H1 (cell line): Measurements from ENCODE around the gene HIP1. TPM values are rescaled to one million over a fixed set of nuclear protein-coding genes. Genes with fewer than 3 reads are reported as not detected.

Source experiments
- CTCF ChIA-PET: fragments of 300-600 bp; sonication (Branson Sonifier 250); formaldehyde crosslinking; loops from one replicate; lab custom pipeline; 2021; ENCODE audit not compliant: partially characterized antibody; lab: Charles Lee
- POLR2A ChIA-PET: fragments of 300-600 bp; sonication (Branson Sonifier 250); formaldehyde crosslinking; loops from one replicate; lab custom pipeline; 2021; ENCODE audit warnings: inconsistent platforms; ENCODE audit not compliant: partially characterized antibody; lab: Charles Lee
- DNase-seq, 2 experiments: peaks; one replicate each; pipeline versions ENCODE4 v3.0.0 to v3.0.0-alpha.2; 2010 to 2022; ENCODE audit warnings: low spot score in 2 of 2, low read depth in 1 of 2, mixed read lengths in 1 of 2
- FAIRE-seq: peaks from 2 replicates; lab custom pipeline; 2011; peaks lifted over from hg19 to GRCh38; lab: Jason Lieb, UNC
- H2AFZ ChIP-seq: 2 replicates; pipeline ENCODE4 v1.8.1; 2012; ENCODE audit warnings: low read length, inconsistent platforms
- H2AK5ac ChIP-seq: 2 replicates; pipeline ENCODE4 v1.6.1; 2013; ENCODE audit warnings: low read depth, low read length
- H2BK120ac ChIP-seq: replicated peaks from 2 replicates; pipeline ENCODE3; 2013; ENCODE audit warnings: low read depth, low read length, inconsistent platforms
- H2BK12ac ChIP-seq: 2 replicates; pipeline ENCODE4 v1.6.1; 2013; ENCODE audit warnings: low read depth, low read length
- H2BK15ac ChIP-seq: 2 replicates; pipeline ENCODE4 v1.6.1; 2013; ENCODE audit warnings: low read length
- H2BK20ac ChIP-seq: 2 replicates; pipeline ENCODE4 v1.6.1; 2013; ENCODE audit warnings: low read length
- H2BK5ac ChIP-seq: 2 replicates; pipeline ENCODE4 v1.6.1; 2013; ENCODE audit warnings: low read depth, low read length
- H3K14ac ChIP-seq: 2 replicates; pipeline ENCODE4 v1.6.1; 2013; ENCODE audit warnings: inconsistent platforms; ENCODE audit not compliant: insufficient read length
- H3K18ac ChIP-seq: 2 replicates; pipeline ENCODE4 v1.6.1; 2013; ENCODE audit warnings: low read length; ENCODE audit errors: extremely low read depth
- H3K23ac ChIP-seq: 2 replicates; pipeline ENCODE4 v1.6.1; 2013; ENCODE audit warnings: inconsistent platforms; ENCODE audit not compliant: insufficient read length
- H3K23me2 ChIP-seq: 2 replicates; pipeline ENCODE4 v1.6.1; 2013; ENCODE audit warnings: low read depth, low read length
- H3K27ac ChIP-seq: 2 replicates; pipeline ENCODE4 v1.6.1; 2011; ENCODE audit warnings: low read depth, low read length, inconsistent platforms
- H3K27me3 ChIP-seq, 4 experiments: replicated peaks in 1 of 4; 1 replicate in 1 of 4; 2 replicates in 3 of 4; pipeline versions ENCODE4 v1.6.1 to v1.8.1; 2011 to 2013; ENCODE audit warnings: low read length in 3 of 4, mild to moderate bottlenecking in 3 of 4, inconsistent platforms in 2 of 4, mixed read lengths in 2 of 4, moderate library complexity in 1 of 4; ENCODE audit not compliant: control insufficient read depth in 3 of 4, insufficient read depth in 3 of 4; ENCODE audit errors: extremely low read depth in 1 of 4
- H3K36me3 ChIP-seq, 4 experiments: 2 replicates each; pipeline versions ENCODE4 v1.6.1 to v1.8.1; 2011 to 2013; ENCODE audit warnings: mild to moderate bottlenecking in 4 of 4, low read length in 3 of 4, moderate library complexity in 2 of 4, control low read depth in 1 of 4, inconsistent platforms in 1 of 4; ENCODE audit not compliant: insufficient read depth in 4 of 4, control insufficient read depth in 2 of 4
- H3K4ac ChIP-seq: replicated peaks from 2 replicates; pipeline ENCODE3; 2013; ENCODE audit warnings: low read length, low read depth, mixed read lengths, inconsistent platforms; ENCODE audit not compliant: insufficient read length
- H3K4me1 ChIP-seq, 4 experiments: replicated peaks in 1 of 4; 1 replicate in 1 of 4; 2 replicates in 3 of 4; pipeline versions ENCODE4 v1.6.1 to v1.8.1; 2011 to 2013; ENCODE audit warnings: low read length in 3 of 4, inconsistent platforms in 2 of 4, mixed read lengths in 1 of 4; ENCODE audit not compliant: insufficient read depth in 4 of 4, control insufficient read depth in 3 of 4
- H3K4me2 ChIP-seq, 2 experiments: 2 replicates each; pipeline versions ENCODE4 v1.6.1 to v1.8.1; 2011 to 2013; ENCODE audit warnings: low read depth in 2 of 2, low read length in 2 of 2, control low read depth in 1 of 2, inconsistent platforms in 1 of 2, mild to moderate bottlenecking in 1 of 2; ENCODE audit not compliant: insufficient read depth in 1 of 2
- H3K4me3 ChIP-seq, 4 experiments: fragments of 200-600, 300-600 bp in 1 of 4; sonication (generic), shearing (Covaris generic), sonication (Bioruptor Twin) in 1 of 4; 2 replicates each; pipeline versions ENCODE4 v1.5.1 to v1.8.1; 2011 to 2016; ENCODE audit warnings: low read length in 4 of 4, low read depth in 3 of 4, control low read depth in 2 of 4, inconsistent platforms in 2 of 4, mild to moderate bottlenecking in 2 of 4, mixed read lengths in 1 of 4, moderate library complexity in 1 of 4; ENCODE audit not compliant: insufficient read depth in 2 of 4; ENCODE audit errors: extremely low read depth in 1 of 4
- H3K56ac ChIP-seq: replicated peaks from 2 replicates; pipeline ENCODE3; 2013; ENCODE audit warnings: low read depth, mild to moderate bottlenecking, mixed read lengths, low read length, inconsistent platforms; ENCODE audit not compliant: insufficient read length
- H3K79me1 ChIP-seq: 2 replicates; pipeline ENCODE4 v1.6.1; 2013; ENCODE audit warnings: low read depth, low read length, control low read depth
- H3K79me2 ChIP-seq, 2 experiments: 2 replicates each; pipeline versions ENCODE4 v1.6.1 to v1.8.1; 2012 to 2013; ENCODE audit warnings: low read length in 2 of 2, mild to moderate bottlenecking in 2 of 2, inconsistent platforms in 1 of 2; ENCODE audit not compliant: insufficient read depth in 2 of 2, control insufficient read depth in 1 of 2
- H3K9ac ChIP-seq, 4 experiments: replicated peaks in 1 of 4; 1 replicate in 1 of 4; 2 replicates in 3 of 4; pipeline versions ENCODE4 v1.6.1 to v1.8.1; 2011 to 2013; ENCODE audit warnings: low read depth in 3 of 4, low read length in 3 of 4, control low read depth in 2 of 4, mild to moderate bottlenecking in 2 of 4, moderate library complexity in 2 of 4, inconsistent platforms in 1 of 4; ENCODE audit errors: extremely low read depth in 1 of 4
- H3K9me3 ChIP-seq, 2 experiments: 2 replicates each; pipeline versions ENCODE4 v1.6.1 to v1.8.1; 2012 to 2013; ENCODE audit warnings: mild to moderate bottlenecking in 2 of 2, moderate library complexity in 2 of 2, control low read depth in 1 of 2, inconsistent platforms in 1 of 2, low read depth in 1 of 2, low read length in 1 of 2, mixed read lengths in 1 of 2; ENCODE audit not compliant: insufficient read depth in 2 of 2
- H4K20me1 ChIP-seq, 2 experiments: replicated peaks in 1 of 2; 2 replicates each; pipeline versions ENCODE3 to v1.8.1; 2011 to 2013; ENCODE audit warnings: inconsistent platforms in 2 of 2, low read length in 2 of 2, mild to moderate bottlenecking in 1 of 2; ENCODE audit not compliant: insufficient read depth in 2 of 2, control insufficient read depth in 1 of 2
- H4K5ac ChIP-seq: 2 replicates; pipeline ENCODE4 v1.6.1; 2013; ENCODE audit warnings: low read length, low read depth, mixed read lengths, inconsistent platforms; ENCODE audit not compliant: insufficient read length
- H4K8ac ChIP-seq: 2 replicates; pipeline ENCODE4 v1.8.0; 2013; ENCODE audit warnings: mild to moderate bottlenecking, moderate library complexity, low read length, inconsistent platforms; ENCODE audit not compliant: insufficient read depth; ENCODE audit errors: extremely low read depth
- H4K91ac ChIP-seq: replicated peaks from 2 replicates; pipeline ENCODE3; 2013; ENCODE audit warnings: low read length, mixed read lengths, inconsistent platforms; ENCODE audit not compliant: insufficient read length
- KDM1A ChIP-seq: fragments of 200-600, 300-600 bp; sonication (generic); IDR thresholded peaks from 2 replicates; pipeline ENCODE4 v1.7.1; 2016; ENCODE audit warnings: mild to moderate bottlenecking, low read length, borderline replicate concordance
- KDM4A ChIP-seq: IDR thresholded peaks from one replicate; pipeline ENCODE4 v1.7.1; 2012; ENCODE audit warnings: low read depth, mild to moderate bottlenecking, moderate library complexity, low read length, inconsistent platforms; ENCODE audit not compliant: severe bottlenecking
- WGBS, 2 experiments: shearing (Covaris generic) in 1 of 2; methylation state at CpG; one replicate each; pipeline versions ENCODE4 v1.1.6 to v1.1.7; 2013 to 2015; ENCODE audit warnings: low lambda C conversion rate in 2 of 2, mixed read lengths in 2 of 2, inconsistent platforms in 1 of 2, low coverage in 1 of 2, missing lambda C conversion rate in 1 of 2; ENCODE audit not compliant: insufficient replicate concordance in 2 of 2, insufficient coverage in 1 of 2, insufficient read length in 1 of 2; ENCODE audit errors: extremely low coverage in 1 of 2, missing lambda C conversion rate in 1 of 2; 5-methylcytosine and 5-hydroxymethylcytosine counted together
- polyA plus RNA-seq, 7 experiments: library from polyadenylated mRNA; depleted of rRNA in 3 of 7; stranded (reverse) in 5 of 7; unstranded in 2 of 7; fragments of >200 nt in 5 of 7; fragments of 200-250 nt in 2 of 7; gene quantifications; 1 replicate in 5 of 7; 2 replicates in 1 of 7; 4 replicates in 1 of 7; pipeline versions ENCODE4 v1.2.1 to v1.2.3, GENCODE V29; 2011 to 2013; ENCODE audit warnings: missing spikeins in 2 of 7, mixed read lengths in 2 of 7
- total RNA-seq: library from RNA; stranded (reverse); fragmentation: NEBNext Ultra II Directional; extraction: Animal tissue kit (Norgen Biotek cat#: 25700); gene quantifications from 2 replicates; pipeline ENCODE4 v1.2.1, GENCODE V29; 2021

Gene HIP1
- total and polyA plus RNA-seq, 2 of the 8 experiments (the other 6 are each of a cell fraction or from before 2014, with no cell fraction given): 51.8 to 108 TPM

DNA sequence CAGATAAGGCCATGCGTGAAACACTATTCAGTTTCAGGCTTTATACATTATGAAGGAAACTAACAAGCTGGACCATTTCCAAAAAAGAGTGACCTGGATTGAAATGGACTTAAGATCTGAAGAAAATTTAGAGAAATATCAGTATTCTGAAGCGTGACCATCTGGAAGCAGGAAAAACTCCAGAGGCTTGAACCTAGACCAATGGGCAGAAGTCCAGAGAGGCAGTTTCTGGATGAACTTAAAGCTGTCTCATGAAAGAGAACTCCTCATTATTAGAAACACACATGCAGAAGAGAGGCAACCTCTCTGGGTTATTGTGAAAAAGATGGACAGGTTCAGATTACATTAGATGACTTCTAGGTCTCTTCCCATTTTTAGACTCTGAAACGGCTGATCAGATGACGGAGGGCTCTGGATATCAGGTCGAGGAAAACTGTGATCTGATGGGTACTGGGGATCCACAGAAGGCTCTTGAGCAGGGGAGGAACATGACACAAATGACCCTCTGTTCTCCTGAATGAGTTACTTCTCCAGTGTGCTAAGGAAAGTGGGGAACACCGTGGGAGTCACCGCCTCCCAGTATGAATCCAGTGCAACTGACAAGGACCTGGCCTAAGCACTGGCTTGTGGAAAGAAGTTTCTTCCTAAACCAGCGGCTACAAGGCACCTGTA is 130.2 kb downstream of the HIP1 start:
- Histone ChIP-seq H3K27ac (no peak overlapping the region), H3K9me3 (no peaks in the 10 kb centered on the region), H3K9ac (no peak overlapping the region), H2BK12ac (no peak overlapping the region), H3K27me3 (no peaks in the 10 kb centered on the region), H3K36me3 (peaks cover 0 to 4% (median 0%) of the 10 kb centered on the region in 4 experiments; a peak in 2 of 8 replicates), H3K4me2 (no peak overlapping the region), H3K18ac (no peak overlapping the region), H3K14ac (no peak overlapping the region), H4K5ac (no peak overlapping the region), H4K20me1 (peaks cover 2 to 10% of the 10 kb centered on the region in 2 experiments), H2AFZ (no peak overlapping the region), H3K79me1 (peaks cover 6% of the 10 kb centered on the region), H3K56ac (no peak overlapping the region), H4K91ac (no peak overlapping the region), H4K8ac (0 out of 2 replicates have a peak overlapping the region, but pooled peaks have one; percentile 8), H2BK20ac (no peak overlapping the region), H3K4ac (no peak overlapping the region), H2BK5ac (no peak overlapping the region; the same call in 1 of the 2 replicates), H3K23ac (no peak overlapping the region), H3K23me2 (no peaks in the 10 kb centered on the region), H2BK15ac (no peak overlapping the region), H2AK5ac (no peak overlapping the region), H3K4me3 (no peak overlapping the region), H2BK120ac (no peak overlapping the region), H3K4me1 (peaks cover 3 to 13% (median 5%) of the 10 kb centered on the region in 4 experiments; a peak in 5 of 7 replicates), H3K79me2 (peaks cover 0 to 29% of the 10 kb centered on the region in 2 experiments; a peak in 3 of 4 replicates)
- FAIRE-seq (no peak), DNase-seq (no peak)
- POLR2A ChIA-PET: interaction anchor here (2.2 to 3.2 kb wide), 2 partner anchors 11 to 16 kb away, joined by 6 to 13 read pairs; no protein-coding TSS in a partner anchor
- CTCF ChIA-PET: interaction anchor here (0.6 to 1.3 kb wide), 2 partner anchors 105 to 154 kb away, joined by 4 to 5 read pairs; no protein-coding TSS in a partner anchor
- TF ChIP-seq KDM4A (no peak), KDM1A (0 out of 2 replicates have a peak, but pooled peaks have one; percentile 55)
- 90% methylated on average over 8 of the region's 8 CpGs; no CpG with 5 or more reads in 1 of the 2 experiments for WGBS, 2 experiments
